Measurements from ENCODE around the gene ZFAND2A. TPM values are rescaled to one million over a fixed set of nuclear protein-coding genes. Genes with fewer than 3 reads are reported as not detected.

Gene ZFAND2A
- polyA plus RNA-seq, 2 of the 4 experiments (the other 2 are of a cell fraction) = 44.1 to 88.6 TPM

DNA sequence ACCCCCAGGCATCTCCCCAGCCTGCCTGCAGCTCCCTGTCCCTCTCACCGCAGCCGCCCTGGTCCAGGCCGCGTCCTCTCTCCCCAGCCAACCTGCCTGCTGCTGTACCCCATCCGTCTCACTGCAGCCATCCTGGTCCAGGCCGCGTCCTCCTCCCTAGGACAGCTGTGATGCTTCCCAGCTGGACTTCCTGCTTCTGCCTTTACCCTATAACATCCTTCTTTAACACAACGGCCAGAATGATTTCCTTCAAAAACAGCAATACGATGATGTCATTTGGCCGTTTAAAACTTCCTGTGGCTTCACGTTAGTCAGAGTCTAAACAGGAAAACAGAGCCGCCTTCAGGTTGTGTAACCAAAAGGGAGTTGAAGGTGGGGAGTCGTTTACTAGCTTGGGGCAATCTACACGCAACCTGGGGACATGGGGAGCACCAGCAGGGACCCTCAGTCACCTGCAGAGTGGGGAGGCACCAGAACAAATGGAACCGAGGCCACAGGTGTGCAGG is 32.2 kb upstream of the ZFAND2A start:
- ATAC-seq (no peak), FAIRE-seq (no peak), DNase-seq (ENCODE audit: low read depth in 1 of 2, low spot score in 1 of 2) (peak in 1 of 2 experiments; percentile 50)
- Histone ChIP-seq H3K4me1 (no peaks in the 10 kb centered on the region), H3K9me3 (no peaks in the 10 kb centered on the region), H3K4me2 (no peak overlapping the region), H3K27ac (no peak overlapping the region), H3K4me3 (no peak overlapping the region)
- TF ChIP-seq, protein P1, sequence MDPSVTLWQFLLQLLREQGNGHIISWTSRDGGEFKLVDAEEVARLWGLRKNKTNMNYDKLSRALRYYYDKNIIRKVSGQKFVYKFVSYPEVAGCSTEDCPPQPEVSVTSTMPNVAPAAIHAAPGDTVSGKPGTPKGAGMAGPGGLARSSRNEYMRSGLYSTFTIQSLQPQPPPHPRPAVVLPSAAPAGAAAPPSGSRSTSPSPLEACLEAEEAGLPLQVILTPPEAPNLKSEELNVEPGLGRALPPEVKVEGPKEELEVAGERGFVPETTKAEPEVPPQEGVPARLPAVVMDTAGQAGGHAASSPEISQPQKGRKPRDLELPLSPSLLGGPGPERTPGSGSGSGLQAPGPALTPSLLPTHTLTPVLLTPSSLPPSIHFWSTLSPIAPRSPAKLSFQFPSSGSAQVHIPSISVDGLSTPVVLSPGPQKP (IDR thresholded peaks at IDR 0.05; ENCODE audit: low read depth, low read length) = no peak
- TF ChIP-seq, protein P2, sequence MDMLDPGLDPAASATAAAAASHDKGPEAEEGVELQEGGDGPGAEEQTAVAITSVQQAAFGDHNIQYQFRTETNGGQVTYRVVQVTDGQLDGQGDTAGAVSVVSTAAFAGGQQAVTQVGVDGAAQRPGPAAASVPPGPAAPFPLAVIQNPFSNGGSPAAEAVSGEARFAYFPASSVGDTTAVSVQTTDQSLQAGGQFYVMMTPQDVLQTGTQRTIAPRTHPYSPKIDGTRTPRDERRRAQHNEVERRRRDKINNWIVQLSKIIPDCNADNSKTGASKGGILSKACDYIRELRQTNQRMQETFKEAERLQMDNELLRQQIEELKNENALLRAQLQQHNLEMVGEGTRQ (IDR thresholded peaks at IDR 0.05) = no peak
- no peak for TF ChIP-seq HOXB13 (CRISPR knock-in tag; IDR thresholded peaks at IDR 0.05; ENCODE audit: low read depth)
- no peak for TF ChIP-seq CEBPB (IDR thresholded peaks at IDR 0.05)
- no peak for TF ChIP-seq ESRRA (IDR thresholded peaks at IDR 0.05; ENCODE audit: borderline replicate concordance, low read length)
- TF ChIP-seq KDM5A (IDR thresholded peaks at IDR 0.05) = no peak
- no peak for TF ChIP-seq GATA3 (IDR thresholded peaks at IDR 0.05; ENCODE audit: borderline replicate concordance)
- TF ChIP-seq, protein P3, sequence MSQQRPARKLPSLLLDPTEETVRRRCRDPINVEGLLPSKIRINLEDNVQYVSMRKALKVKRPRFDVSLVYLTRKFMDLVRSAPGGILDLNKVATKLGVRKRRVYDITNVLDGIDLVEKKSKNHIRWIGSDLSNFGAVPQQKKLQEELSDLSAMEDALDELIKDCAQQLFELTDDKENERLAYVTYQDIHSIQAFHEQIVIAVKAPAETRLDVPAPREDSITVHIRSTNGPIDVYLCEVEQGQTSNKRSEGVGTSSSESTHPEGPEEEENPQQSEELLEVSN (IDR thresholded peaks at IDR 0.05; ENCODE audit: borderline replicate concordance, low read depth) = no peak
- TF ChIP-seq CBX2 (IDR thresholded peaks at IDR 0.05; ENCODE audit: borderline replicate concordance, low read depth) = no peak
- TF ChIP-seq, protein P4, sequence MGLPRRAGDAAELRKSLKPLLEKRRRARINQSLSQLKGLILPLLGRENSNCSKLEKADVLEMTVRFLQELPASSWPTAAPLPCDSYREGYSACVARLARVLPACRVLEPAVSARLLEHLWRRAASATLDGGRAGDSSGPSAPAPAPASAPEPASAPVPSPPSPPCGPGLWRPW (IDR thresholded peaks at IDR 0.05) = no peak
- no peak for TF ChIP-seq ZSCAN20 (CRISPR knock-in tag; IDR thresholded peaks at IDR 0.05)
- no peak for TF ChIP-seq NR3C1 (IDR thresholded peaks at IDR 0.05)
- no peak for TF ChIP-seq NPAS2 (CRISPR knock-in tag; IDR thresholded peaks at IDR 0.05; ENCODE audit: borderline replicate concordance)
- no peak for TF ChIP-seq ZFP36 (IDR thresholded peaks at IDR 0.05; ENCODE audit: borderline replicate concordance, partially characterized antibody)
- no peak for TF ChIP-seq CBX8 (IDR thresholded peaks at IDR 0.05)
- no peak for TF ChIP-seq EHMT2 (IDR thresholded peaks at IDR 0.05; ENCODE audit: low read depth)
- no peak for TF ChIP-seq POLR2A (IDR thresholded peaks at IDR 0.05; ENCODE audit: low read length)
- 56% methylated on average over 15 of the region's 15 CpGs for WGBS (ENCODE audit: missing lambda C conversion rate)
- ChIA-PET CTCF (interaction anchor here (0.6 to 5.5 kb wide), 17 partner anchors 8 to 283 kb away, joined by 3 to 90 read pairs (median 11); no protein-coding TSS in a partner anchor), POLR2A (no interaction called here)

DNA sequence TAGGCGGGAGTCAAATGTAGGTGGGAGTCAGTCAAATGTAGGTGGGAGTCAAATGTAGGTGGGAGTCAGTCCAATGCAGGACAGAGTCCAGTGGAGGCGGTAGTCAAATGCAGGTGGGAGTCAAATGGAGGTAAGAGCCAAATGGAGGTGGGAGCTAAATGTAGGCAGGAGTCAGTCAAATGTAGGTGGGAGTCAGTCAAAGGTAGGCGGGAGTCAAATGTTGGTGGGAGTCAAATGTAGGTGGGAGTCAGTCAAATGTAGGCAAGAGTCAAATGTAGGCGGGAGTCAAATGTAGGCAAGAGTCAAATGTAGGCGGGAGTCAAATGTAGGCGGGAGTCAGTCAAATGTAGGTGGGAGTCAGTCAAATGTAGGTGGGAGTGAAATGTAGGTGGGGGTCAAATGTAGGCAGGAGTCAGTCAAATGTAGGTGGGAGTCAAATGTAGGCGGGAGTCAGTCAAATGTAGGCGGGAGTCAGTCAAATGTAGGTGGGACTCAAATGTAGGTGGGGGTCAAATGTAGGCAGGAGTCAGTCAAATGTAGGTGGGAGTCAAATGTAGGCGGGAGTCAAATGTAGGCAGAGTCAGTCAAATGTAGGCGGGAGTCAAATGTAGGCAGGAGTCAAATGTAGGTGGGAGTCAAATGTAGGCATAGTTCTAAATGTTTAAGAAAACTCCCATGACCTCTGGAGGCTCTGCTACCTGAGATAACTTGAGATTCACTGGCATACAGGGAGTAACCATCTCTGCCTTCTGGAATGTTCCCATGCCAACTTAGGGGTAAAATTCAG is 30.2 kb upstream of the ZFAND2A start:
- DNase-seq (ENCODE audit: low read depth in 1 of 2, low spot score in 1 of 2) = no peak
- Histone ChIP-seq H3K4me1 (no peaks in the 10 kb centered on the region), H3K4me3 (no peak overlapping the region), H3K27ac (no peak overlapping the region), H3K9me3 (no peaks in the 10 kb centered on the region), H3K4me2 (no peak overlapping the region)
- FAIRE-seq = no peak
- ChIA-PET POLR2A (no interaction called here), CTCF (interaction anchor here (0.6 to 6.3 kb wide), 4 partner anchors 14 to 240 kb away, joined by 3 to 90 read pairs (median 30); no protein-coding TSS in a partner anchor)
- 61% methylated on average over 10 of the region's 10 CpGs for WGBS (ENCODE audit: missing lambda C conversion rate)
- no peak for TF ChIP-seq MAZ (IDR thresholded peaks at IDR 0.05; ENCODE audit: borderline replicate concordance, low read depth, low read length)
- no peak for TF ChIP-seq HEYL (CRISPR knock-in tag; IDR thresholded peaks at IDR 0.05)
- TF ChIP-seq, protein P5, sequence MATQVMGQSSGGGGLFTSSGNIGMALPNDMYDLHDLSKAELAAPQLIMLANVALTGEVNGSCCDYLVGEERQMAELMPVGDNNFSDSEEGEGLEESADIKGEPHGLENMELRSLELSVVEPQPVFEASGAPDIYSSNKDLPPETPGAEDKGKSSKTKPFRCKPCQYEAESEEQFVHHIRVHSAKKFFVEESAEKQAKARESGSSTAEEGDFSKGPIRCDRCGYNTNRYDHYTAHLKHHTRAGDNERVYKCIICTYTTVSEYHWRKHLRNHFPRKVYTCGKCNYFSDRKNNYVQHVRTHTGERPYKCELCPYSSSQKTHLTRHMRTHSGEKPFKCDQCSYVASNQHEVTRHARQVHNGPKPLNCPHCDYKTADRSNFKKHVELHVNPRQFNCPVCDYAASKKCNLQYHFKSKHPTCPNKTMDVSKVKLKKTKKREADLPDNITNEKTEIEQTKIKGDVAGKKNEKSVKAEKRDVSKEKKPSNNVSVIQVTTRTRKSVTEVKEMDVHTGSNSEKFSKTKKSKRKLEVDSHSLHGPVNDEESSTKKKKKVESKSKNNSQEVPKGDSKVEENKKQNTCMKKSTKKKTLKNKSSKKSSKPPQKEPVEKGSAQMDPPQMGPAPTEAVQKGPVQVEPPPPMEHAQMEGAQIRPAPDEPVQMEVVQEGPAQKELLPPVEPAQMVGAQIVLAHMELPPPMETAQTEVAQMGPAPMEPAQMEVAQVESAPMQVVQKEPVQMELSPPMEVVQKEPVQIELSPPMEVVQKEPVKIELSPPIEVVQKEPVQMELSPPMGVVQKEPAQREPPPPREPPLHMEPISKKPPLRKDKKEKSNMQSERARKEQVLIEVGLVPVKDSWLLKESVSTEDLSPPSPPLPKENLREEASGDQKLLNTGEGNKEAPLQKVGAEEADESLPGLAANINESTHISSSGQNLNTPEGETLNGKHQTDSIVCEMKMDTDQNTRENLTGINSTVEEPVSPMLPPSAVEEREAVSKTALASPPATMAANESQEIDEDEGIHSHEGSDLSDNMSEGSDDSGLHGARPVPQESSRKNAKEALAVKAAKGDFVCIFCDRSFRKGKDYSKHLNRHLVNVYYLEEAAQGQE (IDR thresholded peaks at IDR 0.05) = no peak
- no peak for TF ChIP-seq ZSCAN20 (CRISPR knock-in tag; IDR thresholded peaks at IDR 0.05)
- no peak for TF ChIP-seq ESRRA (IDR thresholded peaks at IDR 0.05; ENCODE audit: borderline replicate concordance, low read length)
- TF ChIP-seq, protein P1 (IDR thresholded peaks at IDR 0.05; ENCODE audit: low read depth, low read length) = no peak
- no peak for TF ChIP-seq JUN (IDR thresholded peaks at IDR 0.05)
- TF ChIP-seq NR3C1 (IDR thresholded peaks at IDR 0.05) = no peak
- TF ChIP-seq, protein P6, sequence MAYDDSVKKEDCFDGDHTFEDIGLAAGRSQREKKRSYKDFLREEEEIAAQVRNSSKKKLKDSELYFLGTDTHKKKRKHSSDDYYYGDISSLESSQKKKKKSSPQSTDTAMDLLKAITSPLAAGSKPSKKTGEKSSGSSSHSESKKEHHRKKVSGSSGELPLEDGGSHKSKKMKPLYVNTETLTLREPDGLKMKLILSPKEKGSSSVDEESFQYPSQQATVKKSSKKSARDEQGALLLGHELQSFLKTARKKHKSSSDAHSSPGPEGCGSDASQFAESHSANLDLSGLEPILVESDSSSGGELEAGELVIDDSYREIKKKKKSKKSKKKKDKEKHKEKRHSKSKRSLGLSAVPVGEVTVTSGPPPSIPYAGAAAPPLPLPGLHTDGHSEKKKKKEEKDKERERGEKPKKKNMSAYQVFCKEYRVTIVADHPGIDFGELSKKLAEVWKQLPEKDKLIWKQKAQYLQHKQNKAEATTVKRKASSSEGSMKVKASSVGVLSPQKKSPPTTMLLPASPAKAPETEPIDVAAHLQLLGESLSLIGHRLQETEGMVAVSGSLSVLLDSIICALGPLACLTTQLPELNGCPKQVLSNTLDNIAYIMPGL (CRISPR knock-in tag; IDR thresholded peaks at IDR 0.05; ENCODE audit: borderline replicate concordance) = no peak
- no peak for TF ChIP-seq FOSB (CRISPR knock-in tag; IDR thresholded peaks at IDR 0.05)
- TF ChIP-seq ZNF302 (CRISPR knock-in tag; IDR thresholded peaks at IDR 0.05) = no peak
- ATAC-seq = no peak
